Measurements from ENCODE around the gene SLC4A5. TPM values are rescaled to one million over a fixed set of nuclear protein-coding genes. Genes with fewer than 3 reads are reported as not detected.
A peak's percentile ranks its signal among the peaks of the same experiment; 100 is the strongest.

The SLC4A5 gene
- total RNA-seq, 2 experiments from 2014 or later, result 3.6 to 6.6 TPM

DNA sequence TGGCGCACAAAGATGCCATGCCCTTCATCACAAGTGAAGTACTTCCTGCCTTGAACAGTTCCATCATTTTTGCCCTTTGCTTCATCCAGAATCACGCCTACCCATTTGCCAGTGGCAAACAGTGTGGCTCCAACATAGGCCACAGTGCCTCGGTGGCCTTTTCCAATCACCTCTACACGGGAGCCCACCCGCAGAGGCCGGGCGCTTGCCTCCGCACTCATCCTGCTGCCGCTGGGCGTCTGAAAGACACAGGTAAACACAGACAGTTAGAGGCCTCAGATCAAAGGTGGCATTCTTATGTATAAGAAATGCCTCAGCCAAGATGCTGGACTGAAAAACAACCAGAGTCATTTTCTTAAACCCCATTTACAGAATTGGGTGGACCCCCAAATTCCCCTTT is 34.8 kb upstream of the SLC4A5 start:
- ATAC-seq (ENCODE audit: low read depth) (no peak), DNase-seq (no peak)
- H3K27me3 Mint-ChIP-seq, result no peaks in the 10 kb centered on the region
- no peaks in the 10 kb centered on the region for H3K9me3 Mint-ChIP-seq
- H3K27ac Mint-ChIP-seq, result no peak overlapping the region
- POLR2A ChIA-PET, result no interaction called here
- peaks cover 42% of the 10 kb centered on the region for H3K4me1 Mint-ChIP-seq
- H3K4me3 Mint-ChIP-seq, result no peak overlapping the region
- H3K36me3 Mint-ChIP-seq, result peaks cover 12% of the 10 kb centered on the region

DNA sequence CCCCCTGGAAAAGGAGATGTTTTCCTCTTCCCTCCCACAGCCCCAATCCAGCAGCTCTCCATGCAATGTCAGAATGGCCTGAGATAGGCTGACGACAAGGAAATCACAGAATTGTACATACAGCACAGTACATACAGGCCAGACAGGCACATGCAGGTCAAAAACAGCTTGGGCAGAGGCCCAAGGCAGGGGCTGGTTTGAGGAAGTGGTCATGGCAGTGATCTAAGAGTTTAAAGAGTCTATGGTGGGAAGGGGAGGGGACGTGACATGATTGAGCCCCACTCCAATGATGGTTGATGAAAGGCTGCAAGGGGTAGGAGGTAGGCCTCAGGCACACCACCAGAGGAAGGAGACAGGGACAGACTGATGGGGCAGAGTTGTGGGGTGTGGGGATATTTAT is 32.6 kb upstream of the SLC4A5 start:
- Mint-ChIP-seq H3K4me1 (peaks cover 34% of the 10 kb centered on the region), H3K36me3 (peaks cover 10% of the 10 kb centered on the region), H3K4me3 (no peak overlapping the region), H3K27me3 (no peaks in the 10 kb centered on the region), H3K9me3 (no peaks in the 10 kb centered on the region), H3K27ac (no peak overlapping the region)
- ATAC-seq (ENCODE audit: low read depth), result no peak
- no peak for DNase-seq
- POLR2A ChIA-PET, result interaction anchor here (0.5 kb wide), 1 partner anchor 23 kb away, joined by 3 read pairs; no protein-coding TSS in a partner anchor

DNA sequence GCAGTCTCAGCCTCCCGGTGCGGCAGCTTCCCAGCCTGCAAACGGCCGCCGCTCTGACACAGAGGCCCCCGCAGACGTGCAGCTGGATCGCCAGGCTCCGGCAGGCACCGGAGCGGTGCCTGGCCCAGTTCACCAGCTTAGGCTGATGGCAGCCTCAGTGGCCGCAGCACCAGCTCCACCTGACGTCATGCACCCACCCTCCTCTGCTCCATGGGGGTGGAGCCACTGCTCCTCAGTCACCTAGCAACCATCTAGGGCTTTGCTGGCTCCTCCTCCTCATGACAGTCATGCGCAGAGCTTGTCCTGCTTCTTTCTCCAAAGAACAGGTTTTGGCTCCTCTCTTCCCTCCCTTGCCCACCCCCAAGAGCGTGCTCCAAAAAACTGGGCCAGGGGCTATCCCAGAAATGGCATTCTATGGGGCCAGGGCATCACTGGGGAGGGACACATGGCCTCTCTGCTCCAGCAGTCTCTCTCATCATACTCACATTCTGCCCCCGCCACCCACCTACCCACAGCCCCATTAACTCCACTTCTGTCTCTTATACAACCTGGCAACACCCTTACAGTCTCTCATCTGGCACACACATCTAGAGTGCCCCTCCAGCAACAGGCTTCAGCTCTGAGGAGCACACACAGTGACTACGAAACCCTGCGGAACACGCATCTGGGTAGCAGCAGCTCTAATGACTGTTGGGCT is 31.4 kb upstream of the SLC4A5 start:
- H3K4me1 Mint-ChIP-seq, result peaks cover 25% of the 10 kb centered on the region
- no peak overlapping the region for H3K27ac Mint-ChIP-seq
- ATAC-seq (ENCODE audit: low read depth) (no peak), DNase-seq (no peak)
- H3K9me3 Mint-ChIP-seq, result no peaks in the 10 kb centered on the region
- no peaks in the 10 kb centered on the region for H3K27me3 Mint-ChIP-seq
- H3K4me3 Mint-ChIP-seq, result no peak overlapping the region
- POLR2A ChIA-PET, result interaction anchor here (0.5 kb wide), 1 partner anchor 189 kb away, joined by 3 read pairs; no protein-coding TSS in a partner anchor
- peaks cover 12% of the 10 kb centered on the region for H3K36me3 Mint-ChIP-seq

DNA sequence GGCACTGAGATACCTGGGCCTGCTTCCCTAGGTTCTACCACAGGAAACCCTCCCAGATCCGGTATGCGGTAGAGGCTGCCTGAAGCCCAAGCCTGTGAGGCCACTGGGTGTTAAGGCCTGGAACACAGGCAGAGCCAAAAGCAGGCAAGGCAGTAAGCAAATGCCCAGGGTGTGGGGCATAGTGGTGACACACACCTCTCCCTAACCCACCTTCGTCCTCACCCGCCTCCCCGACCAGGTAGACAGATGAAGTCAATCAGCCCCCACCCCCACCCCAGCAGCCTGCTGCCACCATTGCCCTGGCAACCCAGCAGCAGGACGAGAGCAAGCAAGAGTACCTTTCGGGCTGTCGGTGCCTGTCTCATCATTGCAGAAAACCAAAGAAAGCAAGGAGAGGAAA is 30.8 kb upstream of the SLC4A5 start:
- Mint-ChIP-seq H3K36me3 (peaks cover 15% of the 10 kb centered on the region), H3K4me3 (no peak overlapping the region), H3K27me3 (no peaks in the 10 kb centered on the region), H3K27ac (peak overlapping the region; percentile 19), H3K9me3 (no peaks in the 10 kb centered on the region), H3K4me1 (peaks cover 24% of the 10 kb centered on the region)
- DNase-seq, result no peak
- ATAC-seq (ENCODE audit: low read depth), result no peak
- POLR2A ChIA-PET, result interaction anchor here (0.5 kb wide), 1 partner anchor 189 kb away, joined by 3 read pairs; no protein-coding TSS in a partner anchor

DNA sequence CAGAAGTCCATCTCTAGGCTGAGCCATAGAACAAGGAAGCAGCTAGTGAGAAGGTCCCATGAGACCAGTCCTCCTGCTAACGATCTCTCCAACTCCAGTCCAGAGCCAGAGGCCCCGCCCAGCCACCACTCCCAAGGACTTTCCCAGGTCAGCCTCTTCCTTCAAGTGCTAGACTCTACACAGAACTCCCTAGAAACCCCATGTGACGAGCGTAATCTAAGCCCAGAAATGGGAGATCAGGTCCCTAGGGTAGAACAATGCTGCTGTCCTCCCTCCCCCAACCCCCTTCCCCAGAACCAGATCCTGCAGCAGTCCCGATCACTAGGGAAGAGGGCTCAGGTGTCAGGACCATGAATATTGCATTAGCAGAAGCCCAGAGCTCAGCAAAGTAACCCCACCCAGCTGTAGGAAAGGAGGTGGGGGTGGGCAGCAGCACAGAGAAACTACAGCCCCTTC is 30.0 kb upstream of the SLC4A5 start:
- H3K27me3 Mint-ChIP-seq, result no peaks in the 10 kb centered on the region
- DNase-seq, result no peak
- H3K27ac Mint-ChIP-seq, result no peak overlapping the region
- POLR2A ChIA-PET, result no interaction called here
- peaks cover 19% of the 10 kb centered on the region for H3K4me1 Mint-ChIP-seq
- peaks cover 17% of the 10 kb centered on the region for H3K36me3 Mint-ChIP-seq
- H3K9me3 Mint-ChIP-seq, result no peaks in the 10 kb centered on the region
- no peak for ATAC-seq (ENCODE audit: low read depth)
- no peak overlapping the region for H3K4me3 Mint-ChIP-seq

DNA sequence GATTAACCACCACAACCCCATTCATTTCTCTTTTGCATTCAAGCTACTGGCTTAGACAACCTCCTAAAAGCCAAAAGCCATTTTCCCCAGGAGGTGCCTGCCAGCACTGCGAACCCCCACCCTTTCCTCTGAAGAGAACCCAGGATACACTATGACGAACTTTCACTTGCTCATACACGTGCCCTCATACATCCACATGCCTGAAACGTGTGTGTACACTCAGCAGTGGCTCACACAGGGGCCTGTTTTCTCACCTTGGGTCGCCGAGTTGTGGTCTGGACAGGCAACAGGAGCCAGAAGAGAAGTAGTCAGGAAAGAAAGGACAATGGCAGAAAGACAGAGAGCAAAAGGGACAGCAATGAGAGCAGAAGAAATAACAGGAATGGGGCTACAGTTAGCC is 29.5 kb upstream of the SLC4A5 start:
- peaks cover 15% of the 10 kb centered on the region for H3K4me1 Mint-ChIP-seq
- DNase-seq (no peak), ATAC-seq (ENCODE audit: low read depth) (no peak)
- H3K27ac Mint-ChIP-seq, result no peak overlapping the region
- no peaks in the 10 kb centered on the region for H3K9me3 Mint-ChIP-seq
- peaks cover 18% of the 10 kb centered on the region for H3K36me3 Mint-ChIP-seq
- H3K4me3 Mint-ChIP-seq, result no peak overlapping the region
- no peaks in the 10 kb centered on the region for H3K27me3 Mint-ChIP-seq
- POLR2A ChIA-PET, result no interaction called here

DNA sequence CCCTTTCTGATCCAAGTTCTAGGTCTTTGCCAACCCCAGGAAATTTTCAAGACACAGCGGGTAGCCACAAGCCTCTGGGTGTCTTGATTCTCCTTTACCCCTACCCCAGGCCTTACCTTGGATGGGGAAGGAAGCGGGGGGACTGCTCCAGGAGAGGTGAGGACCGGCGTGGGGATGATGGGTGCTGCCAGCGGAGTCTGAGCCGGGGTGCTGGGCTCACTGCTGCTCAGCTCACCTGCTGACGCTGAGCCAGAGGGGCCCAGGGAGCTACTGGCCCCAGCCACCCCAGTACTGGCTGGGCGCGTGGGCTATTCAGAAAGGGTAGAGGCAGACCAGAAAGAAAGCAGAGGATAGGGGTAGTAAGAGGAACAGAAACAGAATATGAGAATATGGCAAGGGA is 28.2 kb upstream of the SLC4A5 start:
- Mint-ChIP-seq H3K36me3 (peaks cover 21% of the 10 kb centered on the region), H3K27ac (peak overlapping the region; percentile 9), H3K9me3 (no peaks in the 10 kb centered on the region), H3K4me1 (peaks cover 11% of the 10 kb centered on the region), H3K4me3 (no peak overlapping the region), H3K27me3 (no peaks in the 10 kb centered on the region)
- POLR2A ChIA-PET, result no interaction called here
- no peak for ATAC-seq (ENCODE audit: low read depth)
- DNase-seq, result no peak

DNA sequence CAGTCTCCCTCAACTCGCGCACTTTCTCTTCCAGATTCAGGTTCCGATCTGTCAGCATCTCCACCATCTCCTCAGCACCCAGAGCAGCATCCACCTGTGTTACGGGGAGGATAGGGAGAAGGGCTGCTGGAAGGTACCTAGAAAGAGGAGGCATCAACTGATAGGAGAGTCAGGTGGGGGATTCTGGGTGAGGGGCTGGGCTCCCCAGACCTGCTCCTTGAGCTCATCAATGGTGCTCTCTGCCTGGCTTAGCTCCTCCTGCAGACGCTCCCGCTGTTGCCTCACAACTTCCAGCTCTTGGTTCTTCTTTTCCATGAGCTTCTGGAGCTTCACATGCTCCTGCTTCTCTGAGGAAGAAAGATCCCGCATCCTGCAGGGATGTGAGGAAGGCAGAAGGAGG is 26.8 kb upstream of the SLC4A5 start:
- peaks cover 4% of the 10 kb centered on the region for H3K4me1 Mint-ChIP-seq
- H3K27ac Mint-ChIP-seq, result no peak overlapping the region
- H3K36me3 Mint-ChIP-seq, result peaks cover 20% of the 10 kb centered on the region
- H3K9me3 Mint-ChIP-seq, result no peaks in the 10 kb centered on the region
- no peak for ATAC-seq (ENCODE audit: low read depth)
- H3K27me3 Mint-ChIP-seq, result no peaks in the 10 kb centered on the region
- no peak for DNase-seq
- no peak overlapping the region for H3K4me3 Mint-ChIP-seq
- POLR2A ChIA-PET, result interaction anchor here (1.0 to 1.2 kb wide), 2 partner anchors 12 to 415 kb away, joined by 3 to 4 read pairs; no protein-coding TSS in a partner anchor

DNA sequence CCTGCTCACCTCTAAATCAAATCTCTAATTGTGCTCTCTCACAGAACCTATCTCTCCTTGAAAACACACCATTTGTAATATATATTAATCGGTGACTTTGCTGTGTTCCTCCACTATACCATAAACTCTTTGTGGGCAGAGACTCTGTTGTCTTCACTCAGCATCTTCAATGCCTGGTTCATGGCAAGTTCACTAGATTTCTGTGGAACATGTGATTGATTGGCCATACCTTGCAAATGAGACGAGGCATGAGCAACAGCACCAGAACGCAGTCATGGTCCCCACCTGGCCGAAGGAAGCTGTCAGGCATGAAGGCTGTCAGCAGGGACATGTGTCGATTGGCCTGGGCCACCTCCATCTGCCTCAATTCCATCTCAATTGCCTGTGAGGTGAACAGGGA is 25.3 kb upstream of the SLC4A5 start:
- Mint-ChIP-seq H3K9me3 (no peaks in the 10 kb centered on the region), H3K4me1 (no peaks in the 10 kb centered on the region), H3K27me3 (no peaks in the 10 kb centered on the region), H3K36me3 (peaks cover 20% of the 10 kb centered on the region), H3K27ac (no peak overlapping the region), H3K4me3 (no peak overlapping the region)
- no peak for DNase-seq
- POLR2A ChIA-PET, result interaction anchor here (1.2 kb wide), 1 partner anchor 11 kb away, joined by 3 read pairs; no protein-coding TSS in a partner anchor
- no peak for ATAC-seq (ENCODE audit: low read depth)

DNA sequence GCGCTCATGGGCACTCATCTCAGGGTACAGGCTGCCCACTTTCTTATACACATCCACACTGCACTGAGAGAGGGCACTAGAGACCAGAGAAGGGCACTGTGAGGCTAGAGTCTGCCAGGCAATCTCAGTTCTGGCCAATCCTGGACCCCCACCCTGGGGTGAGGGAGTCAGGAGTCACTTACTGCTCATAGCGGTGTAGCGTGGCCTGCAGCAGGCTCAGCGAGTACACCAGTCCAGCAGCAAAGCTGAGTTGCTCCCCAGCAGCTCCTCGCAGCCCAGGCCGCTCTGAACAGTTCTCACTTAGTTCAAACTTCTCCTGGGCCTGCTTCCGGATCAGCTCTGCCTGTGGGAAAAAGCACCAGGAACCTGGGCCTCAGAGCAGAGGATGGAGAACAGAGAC is 24.6 kb upstream of the SLC4A5 start:
- Mint-ChIP-seq H3K9me3 (no peaks in the 10 kb centered on the region), H3K27me3 (no peaks in the 10 kb centered on the region), H3K4me1 (no peaks in the 10 kb centered on the region), H3K36me3 (peaks cover 20% of the 10 kb centered on the region), H3K27ac (no peak overlapping the region), H3K4me3 (no peak overlapping the region)
- DNase-seq (no peak), ATAC-seq (ENCODE audit: low read depth) (no peak)
- POLR2A ChIA-PET, result interaction anchor here (1.2 kb wide), 1 partner anchor 10 kb away, joined by 3 read pairs; no protein-coding TSS in a partner anchor

DNA sequence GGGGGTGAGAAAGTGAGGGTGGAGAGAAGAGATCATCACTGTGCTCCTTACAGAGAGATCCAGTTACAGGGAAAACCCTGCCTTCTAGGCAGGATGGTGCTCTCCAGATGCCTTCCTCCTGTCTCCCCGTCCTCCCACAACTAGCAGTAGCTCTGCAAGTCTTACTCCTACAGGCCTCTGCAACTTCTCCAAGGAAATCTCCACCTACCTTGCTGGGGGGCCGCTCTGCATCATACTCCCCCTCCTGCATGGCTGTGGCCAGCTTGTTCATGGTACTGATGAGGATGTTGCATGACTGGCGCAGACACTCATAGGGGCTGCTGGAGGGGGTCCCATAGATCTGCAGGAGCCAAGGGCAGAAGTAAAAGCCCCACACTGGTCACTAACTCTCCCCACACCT is 22.8 kb upstream of the SLC4A5 start:
- Mint-ChIP-seq H3K36me3 (peaks cover 28% of the 10 kb centered on the region), H3K4me3 (no peak overlapping the region), H3K4me1 (no peaks in the 10 kb centered on the region), H3K27me3 (no peaks in the 10 kb centered on the region), H3K9me3 (no peaks in the 10 kb centered on the region), H3K27ac (no peak overlapping the region)
- ATAC-seq (ENCODE audit: low read depth) (no peak), DNase-seq (no peak)
- POLR2A ChIA-PET, result interaction anchor here (1.3 kb wide), 1 partner anchor 25 kb away, joined by 3 read pairs; no protein-coding TSS in a partner anchor

DNA sequence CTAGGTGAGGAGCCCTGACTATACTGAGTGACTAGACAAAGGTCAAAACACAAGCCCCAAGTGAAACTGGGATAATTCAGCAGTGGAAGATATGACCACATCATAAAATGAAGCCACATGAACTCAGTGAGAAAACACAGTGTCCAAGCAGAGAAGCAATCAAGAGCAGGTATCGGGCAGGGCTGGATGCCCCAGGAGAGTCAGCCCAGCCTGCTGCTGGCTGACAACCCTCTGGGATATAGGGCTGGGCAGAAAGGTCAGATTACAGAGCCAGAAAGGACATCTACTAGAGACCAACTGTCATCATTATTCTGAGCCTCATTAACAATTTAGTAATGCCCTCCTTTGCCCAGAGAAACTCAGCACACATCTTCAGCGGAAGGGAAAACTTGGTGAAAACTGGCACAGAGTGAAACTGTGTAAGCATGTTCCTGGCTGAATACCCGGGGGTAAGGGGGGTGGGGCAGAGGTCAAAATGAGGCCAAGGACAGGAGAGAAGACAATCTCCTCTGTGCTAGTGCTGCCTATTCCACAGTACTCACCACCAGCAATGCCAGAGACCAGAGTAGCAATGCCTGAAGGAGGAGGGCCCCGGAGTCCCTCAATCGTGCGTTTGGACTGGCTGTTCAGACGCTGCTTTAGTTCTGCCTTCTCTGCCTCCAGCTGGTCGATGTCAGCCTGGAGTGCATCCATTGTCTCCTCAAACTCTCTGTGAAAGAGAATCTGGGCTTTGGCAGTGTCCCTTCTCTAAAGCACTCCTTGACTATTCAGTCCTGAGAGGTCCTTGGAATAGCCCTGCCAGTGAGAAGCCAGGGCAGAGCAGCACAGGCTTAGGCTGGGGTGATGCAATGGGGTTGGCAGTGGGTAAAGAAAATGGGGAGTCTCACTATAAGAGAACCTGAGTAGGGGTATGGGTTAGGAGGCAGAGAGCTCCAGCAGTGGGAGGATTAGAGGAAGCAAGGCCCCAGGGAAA is 21.6 kb upstream of the SLC4A5 start:
- DNase-seq (no peak), ATAC-seq (ENCODE audit: low read depth) (no peak)
- Mint-ChIP-seq H3K27me3 (no peaks in the 10 kb centered on the region), H3K27ac (no peak overlapping the region), H3K4me3 (no peak overlapping the region), H3K4me1 (no peaks in the 10 kb centered on the region), H3K9me3 (no peaks in the 10 kb centered on the region), H3K36me3 (peaks cover 27% of the 10 kb centered on the region)
- POLR2A ChIA-PET, result interaction anchor here (1.3 kb wide), 1 partner anchor 27 kb away, joined by 3 read pairs; no protein-coding TSS in a partner anchor

DNA sequence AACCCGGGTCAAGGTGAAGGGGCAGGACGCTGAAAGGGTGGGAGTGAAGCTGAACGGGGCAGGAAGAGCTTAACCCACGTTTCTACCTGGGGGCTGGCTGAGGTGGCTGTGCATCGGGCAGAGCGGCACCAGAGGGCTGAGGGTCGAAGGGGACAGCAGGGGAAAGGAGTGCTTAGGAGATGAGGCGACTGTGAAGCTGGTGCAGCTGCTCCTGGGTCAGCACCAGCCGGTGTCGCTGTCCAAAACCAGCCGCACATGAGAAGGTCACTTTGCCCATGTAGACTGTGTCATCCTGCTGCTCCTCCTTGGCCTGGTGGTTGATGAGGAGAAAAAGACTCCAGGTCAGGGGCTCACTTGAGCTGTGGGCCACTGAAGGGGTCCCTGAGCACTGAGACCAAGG is 18.1 kb upstream of the SLC4A5 start:
- no peak overlapping the region for H3K27ac Mint-ChIP-seq

More for the DNA sequence above, 18.1 kb upstream of the SLC4A5 start:
- ATAC-seq (ENCODE audit: low read depth) (no peak), DNase-seq (no peak)
- POLR2A ChIA-PET, result interaction anchor here (1.2 kb wide), 1 partner anchor 20 kb away, joined by 3 read pairs; no protein-coding TSS in a partner anchor
- Mint-ChIP-seq H3K27me3 (no peaks in the 10 kb centered on the region), H3K4me3 (no peak overlapping the region), H3K36me3 (peaks cover 13% of the 10 kb centered on the region), H3K4me1 (no peaks in the 10 kb centered on the region), H3K9me3 (no peaks in the 10 kb centered on the region)
